ENCODE results near the gene CFH.
A peak's percentile ranks its signal among the peaks of the same experiment; 100 is the strongest.

- TF ChIP-seq JUN (IDR thresholded peaks at IDR 0.05; ENCODE audit: borderline replicate concordance, insufficient read depth, insufficient read length, low read depth) (no peak), CTCF (IDR thresholded peaks at IDR 0.05; ENCODE audit: extremely low read depth in 1 of 2, insufficient read depth in 1 of 2, low read depth in 1 of 2, low read length in 2 of 2) (peak in 1 of 2 donors; percentile 4)
Observed at GRCh38 chr1:196660852-196661251, 9.0 kb downstream of the CFH start.

Data from endothelial cell of umbilical vein (primary cell).